ENCODE data around the gene PCDHB10. TPM values are rescaled to one million over a fixed set of nuclear protein-coding genes. Genes with fewer than 3 reads are reported as not detected.
A peak's percentile ranks its signal among the peaks of the same experiment; 100 is the strongest.
"Not testable (repeated sequence)": the region's sequence is repeated elsewhere in the genome, so short reads cannot be mapped to it uniquely, and the experiment has no call there.

PCDHB10 gene
- total RNA-seq, 1 experiment from 2014 or later: not detected

GRCh38 chr5:141208478-141208877, 16.3 kb downstream of the PCDHB10 start, which contains the start of gene PCDHB12:
Gene PCDHB12 (plus strand): TSS chr5:141208719. CDS start chr5:141208908, 189 bp downstream.
- BruUV-seq (replicated peaks): no TSS peak
- H3K4me2 ChIP-seq (ENCODE audit: low read length): no peak within 1 kb of the TSS

GRCh38 chr5:141210281-141210680, 18.1 kb downstream of the PCDHB10 start:
- H3K9ac ChIP-seq (ENCODE audit: low read length); H3K4me3 ChIP-seq (replicated peaks in 1 of 2; ENCODE audit: low read depth in 1 of 2, low read length in 2 of 2); H3K9me2 ChIP-seq (ENCODE audit: insufficient read depth); H3K9me3 ChIP-seq (ENCODE audit: control insufficient read depth in 1 of 2, insufficient read depth in 1 of 2, low read depth in 1 of 2, low read length in 2 of 2); H3K36me3 ChIP-seq (ENCODE audit: control insufficient read depth in 1 of 2, insufficient read depth in 2 of 2, low read length in 2 of 2); POLR2A ChIA-PET; H3K4me1 ChIP-seq (ENCODE audit: control insufficient read depth in 1 of 2, insufficient read depth in 2 of 2, low read length in 2 of 2); H4K20me1 ChIP-seq (ENCODE audit: insufficient read depth); DNase-seq (ENCODE audit: low read depth, low spot score); H3K27ac ChIP-seq (ENCODE audit: low read depth, low read length); H3K79me2 ChIP-seq (ENCODE audit: insufficient read depth, low read length); H3K4me2 ChIP-seq (ENCODE audit: low read length); H3K27me3 ChIP-seq (ENCODE audit: insufficient read depth, low read length); CTCF ChIA-PET; BruUV-seq (replicated peaks); H2AFZ ChIP-seq (ENCODE audit: low read depth, low read length, poor library complexity, severe bottlenecking); RAD21 ChIA-PET (ENCODE audit: low non-redundant PET in 1 of 2, low total read pairs in 2 of 2, uncharacterized antibody in 2 of 2, unreplicated experiment in 2 of 2); ATAC-seq; intact Hi-C loops (cut with micrococcal nuclease): not testable (repeated sequence)

More at GRCh38 chr5:141208478-141208877, 16.3 kb downstream of the PCDHB10 start, which contains the start of gene PCDHB12:
- no peak for ATAC-seq
- H3K9me2 ChIP-seq (ENCODE audit: insufficient read depth): no peaks in the 10 kb centered on the region
- H3K27me3 ChIP-seq (ENCODE audit: insufficient read depth, low read length): no peaks in the 10 kb centered on the region
- DNase-seq (ENCODE audit: low read depth, low spot score): no peak
- H3K79me2 ChIP-seq (ENCODE audit: insufficient read depth, low read length): no peaks in the 10 kb centered on the region
- no peaks in the 10 kb centered on the region for H4K20me1 ChIP-seq (ENCODE audit: insufficient read depth)
- no peak within 1 kb of the TSS for H3K9ac ChIP-seq (ENCODE audit: low read length)
- no peak within 1 kb of the TSS for H2AFZ ChIP-seq (ENCODE audit: low read depth, low read length, poor library complexity, severe bottlenecking)
- ChIA-PET CTCF (no interaction called here), POLR2A (no interaction called here), RAD21 (ENCODE audit: low non-redundant PET in 1 of 2, low total read pairs in 2 of 2, uncharacterized antibody in 2 of 2, unreplicated experiment in 2 of 2) (no interaction called here)
- H3K27ac ChIP-seq (ENCODE audit: low read depth, low read length): no peak within 1 kb of the TSS
- H3K36me3 ChIP-seq (ENCODE audit: control insufficient read depth in 1 of 2, insufficient read depth in 2 of 2, low read length in 2 of 2): no peaks in the 10 kb centered on the region
- H3K4me1 ChIP-seq (ENCODE audit: control insufficient read depth in 1 of 2, insufficient read depth in 2 of 2, low read length in 2 of 2): no peaks in the 10 kb centered on the region
- TF ChIP-seq CTCF (IDR thresholded peaks at IDR 0.05 in 2 of 3, conservative IDR thresholded peaks at IDR 0.05 in 1 of 3; ENCODE audit: borderline replicate concordance in 1 of 3, insufficient read depth in 1 of 3, low read depth in 2 of 3, low read length in 2 of 3) (0 out of 6 replicates have a peak, but pooled peaks of 1 of the 3 experiments have one; percentile 14), RAD21 (IDR thresholded peaks at IDR 0.05; ENCODE audit: low read depth) (no peak; the same call in 1 of the 2 replicates), EZH2 (IDR thresholded peaks at IDR 0.05) (no peak)
- no peak within 1 kb of the TSS for H3K4me3 ChIP-seq (replicated peaks in 1 of 2; ENCODE audit: low read depth in 1 of 2, low read length in 2 of 2)
- intact Hi-C loops (cut with micrococcal nuclease): no loop called here
- H3K9me3 ChIP-seq (ENCODE audit: control insufficient read depth in 1 of 2, insufficient read depth in 1 of 2, low read depth in 1 of 2, low read length in 2 of 2): no peaks in the 10 kb centered on the region; a peak in 1 of 4 replicates

- H3K9me2 ChIP-seq (ENCODE audit: insufficient read depth); H3K4me3 ChIP-seq (replicated peaks in 1 of 2; ENCODE audit: low read depth in 1 of 2, low read length in 2 of 2); DNase-seq (ENCODE audit: low read depth, low spot score); H3K4me1 ChIP-seq (ENCODE audit: control insufficient read depth in 1 of 2, insufficient read depth in 2 of 2, low read length in 2 of 2); H3K9ac ChIP-seq (ENCODE audit: low read length); ATAC-seq; H4K20me1 ChIP-seq (ENCODE audit: insufficient read depth); H2AFZ ChIP-seq (ENCODE audit: low read depth, low read length, poor library complexity, severe bottlenecking); BruUV-seq (replicated peaks); CTCF ChIA-PET; H3K9me3 ChIP-seq (ENCODE audit: control insufficient read depth in 1 of 2, insufficient read depth in 1 of 2, low read depth in 1 of 2, low read length in 2 of 2); H3K36me3 ChIP-seq (ENCODE audit: control insufficient read depth in 1 of 2, insufficient read depth in 2 of 2, low read length in 2 of 2); H3K27me3 ChIP-seq (ENCODE audit: insufficient read depth, low read length); RAD21 ChIA-PET (ENCODE audit: low non-redundant PET in 1 of 2, low total read pairs in 2 of 2, uncharacterized antibody in 2 of 2, unreplicated experiment in 2 of 2); H3K27ac ChIP-seq (ENCODE audit: low read depth, low read length); H3K4me2 ChIP-seq (ENCODE audit: low read length); POLR2A ChIA-PET; intact Hi-C loops (cut with micrococcal nuclease); H3K79me2 ChIP-seq (ENCODE audit: insufficient read depth, low read length): not testable (repeated sequence)
These were observed 18.7 kb downstream of the PCDHB10 start for GRCh38 chr5:141210849-141211248.

Measured in HCT116 (cell line).